Cerebellar cortex (tissue), 1 donor: Measurements from ENCODE around the gene CTF1.
"Not testable (repeated sequence)": the region's sequence is repeated elsewhere in the genome, so short reads cannot be mapped to it uniquely, and the experiment has no call there.

ENCODE experiments used
- DNase-seq: peaks from one replicate; pipeline ENCODE4 v3.0.0-alpha.2; 2015; ENCODE audit warnings: low spot score

Gene CTF1

GRCh38 chr16:30896261-30896888, at the start of gene CTF1:
TSS of gene CTF1 (plus strand) at chr16:30896614. CDS start at chr16:30896644, 30 bp downstream.
- DNase-seq: peak; percentile 76

- DNase-seq: no peak
Measured at GRCh38 chr16:30846649-30847402, 49.6 kb upstream of the CTF1 start.

- no peak for DNase-seq
Measured at GRCh38 chr16:30850246-30850645, 46.2 kb upstream of the CTF1 start.

GRCh38 chr16:30853758-30854157, 42.7 kb upstream of the CTF1 start:
- no peak for DNase-seq

GRCh38 chr16:30858111-30858495, 38.3 kb upstream of the CTF1 start:
- no peak for DNase-seq

- DNase-seq: no peak
Measured at GRCh38 chr16:30858829-30859423, 37.5 kb upstream of the CTF1 start.

GRCh38 chr16:30860729-30861128, 35.7 kb upstream of the CTF1 start:
- DNase-seq: not testable (repeated sequence)

GRCh38 chr16:30863178-30863577, 33.2 kb upstream of the CTF1 start:
- not testable (repeated sequence) for DNase-seq

GRCh38 chr16:30866031-30866430, 30.4 kb upstream of the CTF1 start:
- DNase-seq: no peak

- no peak for DNase-seq
Measured at GRCh38 chr16:30867747-30868146, 28.7 kb upstream of the CTF1 start.

- DNase-seq: no peak
Measured at GRCh38 chr16:30870904-30871303, 25.5 kb upstream of the CTF1 start.

GRCh38 chr16:30874244-30874820, 22.1 kb upstream of the CTF1 start:
- DNase-seq: no peak

GRCh38 chr16:30874821-30875717, 21.3 kb upstream of the CTF1 start:
- DNase-seq: peak; percentile 89

- peak; percentile 19 for DNase-seq
Measured at GRCh38 chr16:30875871-30876801, 20.3 kb upstream of the CTF1 start.

GRCh38 chr16:30876867-30877266, 19.5 kb upstream of the CTF1 start:
- peak; percentile 24 for DNase-seq

GRCh38 chr16:30882429-30883310, 13.7 kb upstream of the CTF1 start:
- no peak for DNase-seq

GRCh38 chr16:30884760-30885159, 11.7 kb upstream of the CTF1 start:
- DNase-seq: no peak

- no peak for DNase-seq
Measured at GRCh38 chr16:30885196-30885595, 11.2 kb upstream of the CTF1 start.

GRCh38 chr16:30886145-30886544, 10.3 kb upstream of the CTF1 start:
- DNase-seq: no peak

GRCh38 chr16:30887927-30888326, 8.5 kb upstream of the CTF1 start:
- peak; percentile 52 for DNase-seq
